HepG2 (cell line): ENCODE results near the gene DOCK1. TPM values are rescaled to one million over a fixed set of nuclear protein-coding genes. Genes with fewer than 3 reads are reported as not detected.

Experiments used
- BCLAF1 ChIP-seq: fragments of 450-650 bp; IDR thresholded peaks from 2 replicates; pipeline ENCODE4 v1.6.1; 2017; ENCODE audit warnings: mild to moderate bottlenecking
- FOXA1 ChIP-seq, 2 experiments: fragments of 450-650 bp in 1 of 2; sonication (generic) in 1 of 2; formaldehyde crosslinking in 1 of 2; IDR thresholded peaks; 2 replicates each; pipeline versions ENCODE4 v1.4.0 to v1.6.1; 2016 to 2020; ENCODE audit warnings: missing genetic modification reagents in 1 of 2
- GLMP ChIP-seq: sonication (generic); formaldehyde crosslinking; IDR thresholded peaks from 2 replicates; pipeline ENCODE4 v1.9.0; 2021; ENCODE audit warnings: missing genetic modification reagents, mild to moderate bottlenecking, borderline replicate concordance
- IRF2 ChIP-seq: IDR thresholded peaks from 2 replicates; pipeline ENCODE4 v1.6.1; 2018; ENCODE audit warnings: missing genetic modification reagents, missing compliant biosample characterization
- KLF16 ChIP-seq, 2 experiments: sonication (generic) in 1 of 2; formaldehyde crosslinking in 1 of 2; IDR thresholded peaks; 2 replicates each; pipeline versions ENCODE4 v1.6.1 to v1.8.0; 2016 to 2023; ENCODE audit warnings: missing genetic modification reagents in 2 of 2, missing compliant biosample characterization in 1 of 2
- MAFK ChIP-seq, 2 experiments: IDR thresholded peaks in 1 of 2; conservative IDR thresholded peaks in 1 of 2; 2 replicates each; pipeline ENCODE4 v1.6.1; 2011; ENCODE audit warnings: improper control_type of control experiment in 2 of 2, low read length in 2 of 2
- REXO4 ChIP-seq: sonication (generic); formaldehyde crosslinking; IDR thresholded peaks from 2 replicates; pipeline ENCODE4 v1.8.0; 2022; ENCODE audit warnings: missing genetic modification reagents, mild to moderate bottlenecking, borderline replicate concordance
- SKIL ChIP-seq: sonication (generic); formaldehyde crosslinking; IDR thresholded peaks from 2 replicates; pipeline ENCODE4 v1.8.0; 2022; ENCODE audit warnings: missing genetic modification reagents, mild to moderate bottlenecking, moderate library complexity, borderline replicate concordance
- STAT6 ChIP-seq: sonication (generic); formaldehyde crosslinking; IDR thresholded peaks from 2 replicates; pipeline ENCODE4 v1.4.0; 2020; ENCODE audit warnings: missing genetic modification reagents, mild to moderate bottlenecking, borderline replicate concordance
- ZFP1 ChIP-seq: IDR thresholded peaks from 2 replicates; pipeline ENCODE4 v1.6.1; 2016
- ZFP36L1 ChIP-seq: sonication (generic); formaldehyde crosslinking; IDR thresholded peaks from 2 replicates; pipeline ENCODE4 v1.8.0; 2022; ENCODE audit warnings: mild to moderate bottlenecking, missing genetic modification reagents, moderate library complexity
- ZGPAT ChIP-seq: IDR thresholded peaks from 2 replicates; pipeline ENCODE4 v1.6.1; 2016; ENCODE audit warnings: mild to moderate bottlenecking
- ZNF44 ChIP-seq: sonication (generic); formaldehyde crosslinking; IDR thresholded peaks from 2 replicates; pipeline ENCODE4 v1.5.1; 2020; ENCODE audit warnings: mild to moderate bottlenecking, missing genetic modification reagents
- ZNF460 ChIP-seq: sonication (generic); formaldehyde crosslinking; IDR thresholded peaks from 2 replicates; pipeline ENCODE4 v1.5.1; 2020; ENCODE audit warnings: missing genetic modification reagents, mild to moderate bottlenecking, borderline replicate concordance
- ZNF598 ChIP-seq: sonication (generic); formaldehyde crosslinking; IDR thresholded peaks from 2 replicates; pipeline ENCODE4 v1.5.1; 2020; ENCODE audit warnings: mild to moderate bottlenecking, missing genetic modification reagents, borderline replicate concordance
- ZSCAN12 ChIP-seq: sonication (generic); formaldehyde crosslinking; IDR thresholded peaks from 2 replicates; pipeline ENCODE4 v1.9.0; 2021; ENCODE audit warnings: mild to moderate bottlenecking, missing genetic modification reagents
- ZSCAN9 ChIP-seq: IDR thresholded peaks from 2 replicates; pipeline ENCODE4 v1.6.1; 2016; ENCODE audit warnings: borderline replicate concordance
- polyA plus RNA-seq, 8 experiments: library from polyadenylated mRNA; depleted of rRNA in 3 of 8; stranded (reverse) in 7 of 8; unstranded in 1 of 8; fragments of >200 nt; fragmentation: Illumina TruSeq in 4 of 8; extraction: Trizol in 4 of 8; gene quantifications; 2 replicates each; pipeline versions ENCODE4 v1.2.1 to v1.2.3, GENCODE V29; 2011 to 2016; ENCODE audit warnings: low read depth in 4 of 8, missing spikeins in 1 of 8, mixed read lengths in 1 of 8; ENCODE audit not compliant: insufficient read depth in 1 of 8
- total RNA-seq, 5 experiments: library from RNA; depleted of rRNA; stranded (reverse); fragments of >200 nt; fragmentation: Illumina TruSeq; extraction: Trizol; gene quantifications; 2 replicates each; pipeline ENCODE4 v1.2.3, GENCODE V29; 2016; ENCODE audit warnings: low read depth in 1 of 5

The DOCK1 gene
- total and polyA plus RNA-seq, 2 of the 13 experiments (the other 11 are each of a cell fraction or from before 2014, with no cell fraction given) = 8.3 to 25.5 TPM

GRCh38 chr10:126905776-126906703 lies 812 bp downstream of the DOCK1 start (continued):
- no peak for TF ChIP-seq BCLAF1
- TF ChIP-seq STAT6 (CRISPR knock-in tag) = no peak
- no peak for TF ChIP-seq ZSCAN9 (CRISPR knock-in tag)
- no peak for TF ChIP-seq ZFP1 (CRISPR knock-in tag)
- TF ChIP-seq FOXA1 (IDR thresholded peaks at IDR 0.05) = no peak
- peak; percentile 13; the same call in 1 of the 2 replicates for TF ChIP-seq FOXA1 (CRISPR knock-in tag; IDR thresholded peaks at IDR 0.05)
- no peak for TF ChIP-seq REXO4 (CRISPR knock-in tag)
- TF ChIP-seq IRF2 (CRISPR knock-in tag) = no peak
- TF ChIP-seq ZNF598 (CRISPR knock-in tag) = no peak
- TF ChIP-seq ZNF460 (CRISPR knock-in tag) = no peak
- TF ChIP-seq GLMP (CRISPR knock-in tag) = no peak
- TF ChIP-seq ZNF44 (CRISPR knock-in tag) = no peak
- no peak for TF ChIP-seq SKIL (CRISPR knock-in tag)
- no peak for TF ChIP-seq ZSCAN12 (CRISPR knock-in tag)
- no peak for TF ChIP-seq ZFP36L1 (CRISPR knock-in tag)
- TF ChIP-seq ZGPAT (CRISPR knock-in tag) = peak; percentile 36; the same call in 1 of the 2 replicates
- peak in 1 of 2 experiments; percentile 17; a peak in 1 of 4 replicates for TF ChIP-seq KLF16 (CRISPR knock-in tag; IDR thresholded peaks at IDR 0.05)
- no peak for TF ChIP-seq MAFK (conservative IDR thresholded peaks at IDR 0.05 in 1 of 2, IDR thresholded peaks at IDR 0.05 in 1 of 2; ENCODE audit: low read length in 2 of 2)
